Bone marrow (tissue), 2 donors: ENCODE results near the gene RAP1GAP.

Source experiments
- DNase-seq, 2 donors: peaks; one replicate each; lab custom pipeline; 2025; lab: John Stamatoyannopoulos, UW

RAP1GAP gene

GRCh38 chr1:21662426-21663247 lies 6.5 kb downstream of the RAP1GAP start:
- no peak for DNase-seq

- DNase-seq, result no peak
Measured at GRCh38 chr1:21661886-21662285, 7.3 kb downstream of the RAP1GAP start.

- no peak for DNase-seq
Measured at GRCh38 chr1:21659924-21660326, 9.2 kb downstream of the RAP1GAP start.

GRCh38 chr1:21659099-21659923 lies 9.8 kb downstream of the RAP1GAP start:
- peak; percentile 49 to 67 for DNase-seq

GRCh38 chr1:21657456-21658190 lies 11.5 kb downstream of the RAP1GAP start:
- no peak for DNase-seq

- no peak for DNase-seq
Measured at GRCh38 chr1:21655748-21656147, 13.4 kb downstream of the RAP1GAP start.

DNA sequence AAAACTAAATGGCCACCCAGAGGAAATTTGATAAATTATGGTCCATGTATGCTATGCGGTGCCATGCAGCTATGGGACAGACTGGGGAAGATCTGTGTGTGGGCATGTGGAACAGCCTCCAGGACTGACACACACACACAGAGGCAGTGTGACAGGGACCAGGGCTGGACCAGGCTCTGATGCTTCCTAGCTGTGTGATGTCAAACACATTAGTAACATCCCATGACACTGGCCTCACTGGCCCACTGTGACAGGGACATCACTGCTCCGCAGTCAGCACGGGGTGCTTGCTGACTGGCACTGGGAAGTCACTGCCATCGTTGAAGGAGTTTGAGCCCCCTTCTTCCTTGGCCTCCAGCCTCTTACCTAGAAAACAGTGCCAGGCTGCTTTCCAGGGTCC lies 13.9 kb downstream of the RAP1GAP start:
- DNase-seq, result no peak

DNA sequence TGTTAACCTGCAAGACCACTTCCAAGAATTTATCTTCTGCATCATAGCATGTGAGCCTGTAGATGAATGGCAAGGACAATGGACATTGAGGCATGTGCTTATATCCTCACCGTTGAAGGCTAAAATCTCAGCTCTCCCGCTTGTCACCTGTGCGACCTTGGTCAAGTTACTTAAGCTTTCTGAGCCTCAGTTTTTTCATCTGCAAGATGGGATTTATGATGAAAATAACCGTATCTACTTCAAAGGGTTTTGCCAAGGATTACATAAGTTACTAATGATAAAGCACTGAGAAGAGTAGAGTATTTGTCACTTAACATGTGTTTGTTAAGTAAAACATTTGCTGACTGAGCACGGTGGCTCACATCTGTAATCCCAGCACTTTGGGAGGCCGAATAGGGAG lies 14.9 kb downstream of the RAP1GAP start:
- DNase-seq, result no peak

- no peak for DNase-seq
Measured at GRCh38 chr1:21653744-21654100, 15.4 kb downstream of the RAP1GAP start.

DNA sequence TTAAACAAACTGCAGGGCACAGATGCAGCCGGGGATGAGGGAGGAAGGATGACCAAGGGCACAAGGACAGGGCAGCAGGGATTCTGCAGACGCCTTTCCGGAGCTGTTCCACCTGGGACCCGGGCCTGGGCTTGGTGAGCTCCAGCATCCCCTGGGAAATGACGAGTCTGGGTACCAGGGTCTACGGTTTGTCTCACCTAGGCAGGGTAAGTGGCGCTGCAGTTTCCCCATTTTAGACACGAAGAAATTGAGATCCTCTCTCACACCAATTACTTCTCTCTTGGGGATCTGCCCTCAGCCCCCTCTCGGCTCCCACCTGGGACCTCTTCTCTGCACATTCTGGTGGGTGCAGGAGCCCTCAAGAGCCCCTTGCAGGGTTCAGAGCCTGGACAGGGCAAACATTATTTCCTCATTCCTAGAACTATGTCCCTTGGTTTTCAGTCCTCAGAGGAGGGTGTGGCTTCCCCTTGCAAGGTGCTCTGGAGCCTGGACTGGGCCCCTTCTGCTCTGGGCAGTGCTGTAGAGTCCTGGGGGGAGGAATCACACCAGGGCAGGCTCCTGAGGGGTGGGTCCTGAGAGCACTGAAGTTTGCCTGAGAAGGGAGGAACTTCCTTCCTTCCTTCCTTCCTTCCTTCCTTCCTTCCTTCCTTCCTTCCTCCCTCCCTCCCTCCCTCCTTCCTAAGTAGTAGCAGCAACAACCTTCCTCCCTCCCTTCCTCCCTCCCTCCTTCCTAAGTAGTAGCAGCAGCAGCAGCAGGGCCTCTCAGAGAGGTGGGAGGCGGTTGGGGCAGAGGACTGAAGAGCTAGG lies 16.0 kb downstream of the RAP1GAP start:
- no peak for DNase-seq

GRCh38 chr1:21652101-21652936 lies 16.8 kb downstream of the RAP1GAP start:
- DNase-seq, result no peak

DNA sequence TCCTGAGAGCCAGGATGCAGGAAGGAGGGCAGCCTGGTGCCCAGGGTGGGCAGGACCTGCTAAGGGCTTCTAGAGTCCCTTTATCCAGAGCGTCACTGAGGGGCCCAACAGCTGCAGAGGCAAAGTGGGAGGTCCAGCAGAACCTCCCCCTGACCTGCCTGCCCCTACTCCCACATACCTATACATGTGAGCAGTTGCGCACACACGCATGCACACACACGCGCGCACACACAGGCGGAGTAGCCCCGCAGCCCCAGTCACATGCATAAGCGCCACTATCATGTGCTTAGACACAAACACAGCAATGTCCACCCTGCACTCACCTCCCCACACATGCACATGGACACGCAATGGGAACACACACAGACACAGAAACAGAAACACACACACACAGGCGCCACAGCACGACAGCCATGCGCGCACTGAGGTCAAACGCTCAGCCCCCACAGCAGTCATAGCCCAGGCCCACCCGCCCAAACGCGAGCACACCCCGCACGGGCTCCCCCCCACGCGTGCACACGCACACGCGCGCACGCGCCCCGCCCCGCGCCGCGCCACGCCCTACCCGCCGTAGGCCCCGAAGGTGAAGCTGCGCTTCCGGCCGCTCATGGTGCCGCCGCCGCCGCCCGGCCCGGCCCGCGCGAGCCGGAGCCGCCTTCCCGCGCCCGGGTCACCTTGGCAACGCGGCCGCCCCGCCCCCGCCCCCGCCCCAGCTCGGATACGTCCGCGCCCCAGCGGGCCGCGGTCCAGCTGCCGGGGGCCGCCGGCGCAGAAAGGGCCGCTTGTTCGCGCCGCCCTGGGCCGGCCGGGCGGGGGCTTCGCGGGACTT lies 17.7 kb downstream of the RAP1GAP start:
- no peak for DNase-seq

- no peak for DNase-seq
Measured at GRCh38 chr1:21650400-21650799, 18.8 kb downstream of the RAP1GAP start.

GRCh38 chr1:21649315-21649714 lies 19.8 kb downstream of the RAP1GAP start:
- DNase-seq, result no peak

GRCh38 chr1:21648791-21649190 lies 20.4 kb downstream of the RAP1GAP start:
- DNase-seq, result no peak

GRCh38 chr1:21648352-21648730 lies 20.8 kb downstream of the RAP1GAP start:
- DNase-seq, result no peak

- DNase-seq, result no peak
Measured at GRCh38 chr1:21647431-21648351, 21.5 kb downstream of the RAP1GAP start.

GRCh38 chr1:21645550-21645949 lies 23.6 kb downstream of the RAP1GAP start:
- no peak for DNase-seq

- DNase-seq, result no peak
Measured at GRCh38 chr1:21644906-21645305, 24.3 kb downstream of the RAP1GAP start.
